Neuronal stem cell (in vitro differentiated cells): Measurements from ENCODE around the gene METAP1D.

Source experiments
- DNase-seq: peaks from one replicate; pipeline ENCODE4 v3.0.0-alpha.2; 2013; ENCODE audit warnings: low spot score
- H2AFZ ChIP-seq: one replicate; pipeline ENCODE4 v1.6.1; 2013; ENCODE audit warnings: mild to moderate bottlenecking, low read length, inconsistent platforms
- H2AK5ac ChIP-seq: 2 replicates; pipeline ENCODE4 v1.6.1; 2013; ENCODE audit warnings: low read depth, mild to moderate bottlenecking, inconsistent platforms, low read length, moderate library complexity, mixed read lengths
- H2BK120ac ChIP-seq: 2 replicates; pipeline ENCODE4 v1.6.1; 2013; ENCODE audit warnings: low read depth, mild to moderate bottlenecking, inconsistent platforms, low read length, moderate library complexity, mixed read lengths
- H2BK12ac ChIP-seq: one replicate; pipeline ENCODE4 v1.6.1; 2013; ENCODE audit warnings: low read length, inconsistent platforms
- H2BK15ac ChIP-seq: 2 replicates; pipeline ENCODE4 v1.6.1; 2013; ENCODE audit warnings: mild to moderate bottlenecking, low read length, inconsistent platforms, mixed read lengths
- H2BK5ac ChIP-seq: one replicate; pipeline ENCODE4 v1.6.1; 2013; ENCODE audit warnings: inconsistent platforms, mild to moderate bottlenecking, low read length, moderate library complexity
- H3K14ac ChIP-seq: one replicate; pipeline ENCODE4 v1.6.1; 2013; ENCODE audit warnings: low read length, inconsistent platforms
- H3K18ac ChIP-seq: 2 replicates; pipeline ENCODE4 v1.6.1; 2013; ENCODE audit warnings: low read length, inconsistent platforms
- H3K23ac ChIP-seq: 2 replicates; pipeline ENCODE4 v1.6.1; 2013; ENCODE audit warnings: low read depth, mild to moderate bottlenecking, mixed read lengths, low read length, inconsistent platforms; ENCODE audit not compliant: poor library complexity
- H3K27ac ChIP-seq: replicated peaks from 3 replicates; pipeline ENCODE4 v1.5.1; 2013; ENCODE audit warnings: low read length, inconsistent platforms
- H3K27me3 ChIP-seq, 3 experiments: 2 replicates each; pipeline ENCODE4 v1.6.1; 2013; ENCODE audit warnings: low read length in 3 of 3, mild to moderate bottlenecking in 2 of 3, inconsistent platforms in 1 of 3, low read depth in 1 of 3, mixed read lengths in 1 of 3, moderate library complexity in 1 of 3; ENCODE audit not compliant: control insufficient read depth in 3 of 3, insufficient read depth in 3 of 3
- H3K36me3 ChIP-seq, 2 donors: replicated peaks in 1 of 2; 2 replicates each; pipeline ENCODE4 v1.6.1; 2013; ENCODE audit warnings: low read length in 2 of 2; ENCODE audit not compliant: control insufficient read depth in 2 of 2, insufficient read depth in 2 of 2
- H3K4ac ChIP-seq: 2 replicates; pipeline ENCODE4 v1.6.1; 2013; ENCODE audit warnings: inconsistent platforms, mild to moderate bottlenecking, low read length, moderate library complexity
- H3K4me1 ChIP-seq, 2 donors: 1 replicate in 1 of 2; 2 replicates in 1 of 2; pipeline ENCODE4 v1.6.1; 2013; ENCODE audit warnings: low read length in 2 of 2, low read depth in 1 of 2; ENCODE audit not compliant: control insufficient read depth in 2 of 2, insufficient read depth in 1 of 2
- H3K4me2 ChIP-seq: one replicate; pipeline ENCODE4 v1.6.1; 2013; ENCODE audit warnings: mild to moderate bottlenecking, low read length, inconsistent platforms; ENCODE audit not compliant: insufficient read depth, poor library complexity, severe bottlenecking
- H3K4me3 ChIP-seq, 2 donors: 2 replicates each; pipeline ENCODE4 v1.5.1; 2013; ENCODE audit warnings: low read length in 2 of 2, mild to moderate bottlenecking in 2 of 2, inconsistent platforms in 1 of 2, moderate library complexity in 1 of 2
- H3K79me1 ChIP-seq: one replicate; pipeline ENCODE4 v1.6.1; 2013; ENCODE audit warnings: low read depth, mild to moderate bottlenecking, inconsistent platforms, low read length, moderate library complexity
- H3K9ac ChIP-seq: one replicate; pipeline ENCODE4 v1.6.1; 2013; ENCODE audit warnings: mild to moderate bottlenecking, low read depth, low read length, inconsistent platforms; ENCODE audit not compliant: poor library complexity
- H3K9me3 ChIP-seq, 2 donors: replicated peaks in 1 of 2; 2 replicates each; pipeline versions ENCODE3 to v1.6.1; 2013; ENCODE audit warnings: low read length in 2 of 2, mild to moderate bottlenecking in 2 of 2, inconsistent platforms in 1 of 2, low read depth in 1 of 2, mixed read lengths in 1 of 2, moderate library complexity in 1 of 2; ENCODE audit not compliant: control insufficient read depth in 2 of 2, insufficient read depth in 1 of 2
- H4K8ac ChIP-seq: one replicate; pipeline ENCODE4 v1.6.1; 2013; ENCODE audit warnings: low read depth, mild to moderate bottlenecking, inconsistent platforms, low read length, moderate library complexity
- H4K91ac ChIP-seq: one replicate; pipeline ENCODE4 v1.6.1; 2013; ENCODE audit warnings: low read length, low read depth, mild to moderate bottlenecking, inconsistent platforms; ENCODE audit not compliant: poor library complexity
- WGBS, 2 donors: extraction: QIAGEN DNeasy Blood & Tissue Kit; methylation state at CpG; one replicate each; pipeline ENCODE4 v1.1.7; 2013; ENCODE audit warnings: missing lambda C conversion rate in 2 of 2, mixed read lengths in 1 of 2; ENCODE audit not compliant: insufficient read length in 2 of 2, insufficient replicate concordance in 1 of 2; ENCODE audit errors: extremely low coverage in 2 of 2; 5-methylcytosine and 5-hydroxymethylcytosine counted together

METAP1D gene

DNA sequence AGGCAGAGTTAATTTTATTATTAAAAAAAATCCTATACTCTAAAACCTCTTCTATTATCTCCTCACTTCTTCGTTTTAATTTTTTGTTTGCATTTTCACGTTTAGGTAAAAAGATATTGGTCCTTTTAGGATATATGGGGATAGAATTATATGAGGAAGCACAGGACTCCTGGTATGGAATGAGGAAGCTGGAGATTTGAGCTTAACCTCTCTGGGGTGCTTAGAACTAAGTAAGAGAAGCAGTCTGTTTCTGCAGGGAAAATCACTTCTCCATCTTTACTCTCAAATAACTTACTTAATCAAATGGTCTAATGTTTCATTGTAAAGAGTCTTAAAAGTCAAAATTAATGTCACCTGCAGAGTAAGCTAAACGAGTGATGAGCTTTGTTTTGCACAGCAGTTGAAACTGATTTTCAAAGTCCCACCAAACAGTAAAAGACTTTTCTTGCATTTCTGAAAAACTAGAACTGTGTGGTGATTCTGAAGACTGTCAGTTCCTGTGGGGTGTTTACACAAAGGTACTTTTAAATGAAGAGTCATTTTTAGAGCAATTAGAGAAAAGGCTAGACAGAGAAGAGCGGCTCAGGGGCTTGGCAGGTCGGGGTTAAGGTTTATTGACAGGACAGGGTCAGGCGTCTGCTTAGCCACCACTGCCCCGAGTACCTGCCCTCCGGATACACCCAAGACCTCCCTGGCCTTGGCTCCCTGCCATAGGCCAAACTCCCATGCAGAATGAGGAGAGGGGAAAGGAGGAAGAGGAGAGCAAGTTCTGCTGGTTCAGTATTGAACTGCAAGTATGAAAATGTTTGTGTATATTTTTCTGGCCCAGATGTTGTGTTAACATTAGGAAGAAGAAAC lies 21.6 kb downstream of the METAP1D start:
- H4K8ac ChIP-seq, result no peak overlapping the region
- H3K79me1 ChIP-seq, result no peaks in the 10 kb centered on the region
- peak overlapping the region; percentile 73 for H2AFZ ChIP-seq
- H3K18ac ChIP-seq, result no peak overlapping the region
- no peak overlapping the region for H2BK15ac ChIP-seq
- no peak overlapping the region for H3K27ac ChIP-seq
- H3K36me3 ChIP-seq, result no peaks in the 10 kb centered on the region
- no peaks in the 10 kb centered on the region for H3K27me3 ChIP-seq
- H4K91ac ChIP-seq, result no peak overlapping the region
- no peak overlapping the region for H3K14ac ChIP-seq
- H3K9me3 ChIP-seq, result no peaks in the 10 kb centered on the region
- H3K4ac ChIP-seq, result no peak overlapping the region
- no peak overlapping the region for H2BK120ac ChIP-seq
- H2AK5ac ChIP-seq, result no peak overlapping the region
- H2BK5ac ChIP-seq, result no peak overlapping the region
- H3K4me3 ChIP-seq, result no peak overlapping the region
- H3K4me2 ChIP-seq, result no peak overlapping the region
- H3K9ac ChIP-seq, result no peak overlapping the region
- WGBS, 2 donors, result 100% methylated on average over 1 to 2 of the region's 8 CpGs
- no peak overlapping the region for H3K23ac ChIP-seq
- H3K4me1 ChIP-seq, result peaks cover 2 to 4% of the 10 kb centered on the region in 2 donors
- no peak for DNase-seq
- H2BK12ac ChIP-seq, result no peak overlapping the region

DNA sequence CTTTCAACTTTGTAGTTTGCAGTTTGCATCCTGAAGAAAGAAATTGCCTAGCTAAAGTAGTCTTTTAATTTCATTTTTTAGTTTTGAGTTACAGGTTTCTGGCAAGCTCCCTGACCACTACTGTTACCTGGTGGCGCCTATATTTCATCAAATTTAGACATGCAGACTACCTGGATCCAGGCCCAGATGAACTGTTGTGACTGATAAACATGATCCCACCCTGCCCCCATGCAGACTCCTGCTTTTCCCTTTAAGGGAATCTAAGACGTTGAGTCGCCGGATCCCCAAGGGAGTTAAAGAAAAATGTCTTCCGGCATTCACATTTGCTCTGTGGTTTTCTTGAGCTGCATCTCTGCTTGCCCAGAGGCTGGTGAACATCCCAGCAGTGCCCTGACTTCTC lies 22.2 kb downstream of the METAP1D start:
- Histone ChIP-seq H2AFZ (peak overlapping the region; percentile 73), H3K4me3 (no peak overlapping the region), H3K79me1 (no peaks in the 10 kb centered on the region), H3K27ac (no peak overlapping the region), H3K9ac (no peak overlapping the region), H4K91ac (no peak overlapping the region), H2BK12ac (no peak overlapping the region), H3K9me3 (no peaks in the 10 kb centered on the region), H2BK15ac (no peak overlapping the region), H3K4me1 (peaks cover 2 to 4% of the 10 kb centered on the region in 2 donors), H3K36me3 (no peaks in the 10 kb centered on the region), H3K4ac (no peak overlapping the region), H2AK5ac (no peak overlapping the region), H2BK5ac (no peak overlapping the region), H3K18ac (no peak overlapping the region), H3K27me3 (no peaks in the 10 kb centered on the region), H3K23ac (no peak overlapping the region), H4K8ac (no peak overlapping the region), H3K4me2 (no peak overlapping the region), H3K14ac (no peak overlapping the region), H2BK120ac (no peak overlapping the region)
- no peak for DNase-seq
- WGBS, 2 donors, result no CpG with 5 or more reads among the region's 5 CpGs

DNA sequence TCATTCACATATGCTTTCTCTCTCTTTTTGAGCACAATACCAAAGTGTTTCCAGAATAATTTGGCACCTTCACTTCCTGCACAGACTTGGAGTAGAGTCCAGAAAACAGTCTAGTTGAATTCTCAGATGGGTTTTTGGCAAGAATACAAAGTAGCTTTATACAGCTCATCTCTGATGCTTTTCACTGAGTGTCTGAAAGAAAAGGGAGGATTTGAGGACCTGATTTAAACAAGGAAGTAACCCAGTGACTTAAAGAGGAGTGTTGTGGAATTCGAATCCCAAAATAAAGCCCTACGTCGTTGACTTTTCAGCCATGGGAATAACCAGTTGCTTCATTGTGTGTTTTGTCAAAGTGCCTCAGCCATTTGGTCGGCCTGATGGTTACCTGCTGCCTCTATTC lies 31.8 kb downstream of the METAP1D start:
- Histone ChIP-seq H3K4me3 (no peak overlapping the region), H4K91ac (no peak overlapping the region), H2BK5ac (no peak overlapping the region), H3K27ac (peak overlapping the region; percentile 65), H3K9ac (no peak overlapping the region), H3K4ac (no peak overlapping the region), H3K79me1 (no peaks in the 10 kb centered on the region), H3K14ac (no peak overlapping the region), H2AFZ (no peak overlapping the region), H3K23ac (no peak overlapping the region), H3K9me3 (peaks cover 0 to under 1% of the 10 kb centered on the region in 2 donors), H3K27me3 (no peaks in the 10 kb centered on the region), H2BK120ac (no peak overlapping the region), H4K8ac (no peak overlapping the region), H3K4me2 (no peak overlapping the region), H3K4me1 (peaks cover 6 to 8% of the 10 kb centered on the region in 2 donors), H2BK15ac (no peak overlapping the region), H2AK5ac (no peak overlapping the region), H2BK12ac (no peak overlapping the region), H3K18ac (no peak overlapping the region), H3K36me3 (no peaks in the 10 kb centered on the region)
- DNase-seq, result no peak
- WGBS, 2 donors, result no CpG with 5 or more reads among the region's 4 CpGs

GRCh38 chr2:172038121-172038520 lies 38.4 kb downstream of the METAP1D start:
- no CpG with 5 or more reads among the region's 3 CpGs for WGBS, 2 donors
- H3K27ac ChIP-seq, result no peak overlapping the region

More at GRCh38 chr2:172038121-172038520, 38.4 kb downstream of the METAP1D start:
- Histone ChIP-seq H3K79me1 (no peaks in the 10 kb centered on the region), H3K36me3 (no peaks in the 10 kb centered on the region), H2BK5ac (no peak overlapping the region), H2AK5ac (no peak overlapping the region), H2BK120ac (no peak overlapping the region), H3K9ac (no peak overlapping the region), H2BK12ac (no peak overlapping the region), H3K9me3 (peaks cover 0 to 2% of the 10 kb centered on the region in 2 donors), H3K27me3 (no peaks in the 10 kb centered on the region), H3K18ac (no peak overlapping the region), H3K23ac (no peak overlapping the region), H4K8ac (no peak overlapping the region), H3K4me2 (no peak overlapping the region), H2AFZ (no peak overlapping the region), H2BK15ac (no peak overlapping the region), H3K4ac (no peak overlapping the region), H3K4me3 (no peak overlapping the region), H3K4me1 (no peaks in the 10 kb centered on the region), H4K91ac (no peak overlapping the region), H3K14ac (no peak overlapping the region)
- DNase-seq, result no peak
